ENCODE results near the gene KDM1B.

- no peak for TF ChIP-seq POLR2A (IDR thresholded peaks at IDR 0.05; ENCODE audit: low read depth)
- no peak for TF ChIP-seq CTCF (IDR thresholded peaks at IDR 0.05)
- TF ChIP-seq POLR2AphosphoS5 (IDR thresholded peaks at IDR 0.05), result no peak
Observed at GRCh38 chr6:18237167-18237566, 81.9 kb downstream of the KDM1B start.

Data from esophagus muscularis mucosa (tissue), 3 donors.